ENCODE data around the gene GUCA2B. TPM values are rescaled to one million over a fixed set of nuclear protein-coding genes. Genes with fewer than 3 reads are reported as not detected.

The GUCA2B gene
- total RNA-seq, 1 donor from 2014 or later: not detected

DNA sequence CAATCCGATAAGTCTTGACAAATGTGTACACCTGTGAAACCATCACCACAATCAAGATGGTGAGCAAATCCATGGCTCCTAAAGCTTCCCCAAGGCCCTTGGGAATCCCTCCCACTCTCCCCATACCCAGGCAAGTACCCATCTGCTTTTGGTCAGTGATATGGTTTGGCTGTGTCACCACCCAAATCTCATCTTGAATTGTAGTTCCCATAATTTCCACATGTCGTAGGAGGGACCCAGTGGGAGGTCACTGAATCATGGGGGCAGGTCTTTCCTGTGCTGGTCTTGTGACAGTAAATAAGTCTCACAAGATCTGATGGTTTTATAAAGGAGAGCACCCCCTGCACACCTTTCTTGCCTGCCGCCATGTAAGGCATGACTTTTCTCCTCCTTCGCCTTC, 14.6 kb upstream of the GUCA2B start:
- Histone ChIP-seq H3K9me3 (ENCODE audit: insufficient read depth, low read depth, low read length) (no peaks in the 10 kb centered on the region), H3K4me1 (ENCODE audit: insufficient read depth, low read length) (no peaks in the 10 kb centered on the region), H4K20me1 (ENCODE audit: insufficient read depth, low read length) (no peaks in the 10 kb centered on the region), H3K4me3 (ENCODE audit: insufficient read depth, low read depth, low read length) (no peak overlapping the region), H3K36me3 (ENCODE audit: insufficient read depth, low read length) (no peaks in the 10 kb centered on the region), H3K27me3 (ENCODE audit: insufficient read depth, low read length) (peaks cover 8% of the 10 kb centered on the region), H2AFZ (ENCODE audit: low read depth, low read length) (no peak overlapping the region), H3K9ac (ENCODE audit: low read length) (no peak overlapping the region), H3K27ac (ENCODE audit: low read depth, low read length) (no peak overlapping the region), H3K79me2 (ENCODE audit: insufficient read depth, low read length) (no peaks in the 10 kb centered on the region), H3K4me2 (ENCODE audit: low read length) (no peak overlapping the region)
- FAIRE-seq (no peak), DNase-seq (ENCODE audit: low read depth) (no peak)
- Mint-ChIP-seq H3K36me3 (ENCODE audit: low read depth, unreplicated experiment) (no peaks in the 10 kb centered on the region), H3K4me1 (ENCODE audit: low read depth, unreplicated experiment) (peaks cover 2% of the 10 kb centered on the region), H3K27ac (ENCODE audit: unreplicated experiment) (no peak overlapping the region), H3K9me3 (ENCODE audit: unreplicated experiment) (no peaks in the 10 kb centered on the region), H3K27me3 (ENCODE audit: low read depth, unreplicated experiment) (peaks cover 18% of the 10 kb centered on the region), H3K4me3 (ENCODE audit: unreplicated experiment) (no peak overlapping the region)
- TF ChIP-seq EZH2 (IDR thresholded peaks at IDR 0.05; ENCODE audit: insufficient read depth, low read length): no peak
- no peak for TF ChIP-seq CTCF (IDR thresholded peaks at IDR 0.05; ENCODE audit: insufficient read depth, low read depth, low read length)

DNA sequence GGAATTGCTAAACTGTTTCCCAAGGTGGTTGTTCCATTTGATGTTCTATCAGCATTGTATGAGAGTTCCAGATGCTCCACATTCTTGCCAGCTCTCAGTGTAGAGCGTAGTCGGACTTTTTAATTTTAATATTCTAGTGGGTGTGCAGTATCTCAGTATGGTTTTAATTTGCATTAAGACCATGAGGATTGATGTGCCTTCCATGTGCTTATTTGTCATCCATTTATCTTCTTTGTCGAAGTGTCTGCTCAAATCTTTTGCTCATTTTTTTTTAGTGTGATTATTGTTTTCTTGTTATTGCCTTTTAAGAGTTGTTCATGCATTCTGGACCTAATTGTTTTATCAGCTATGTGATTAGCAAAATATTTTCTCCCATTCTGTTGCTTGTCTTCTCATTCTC, 13.8 kb upstream of the GUCA2B start:
- Histone ChIP-seq H3K9ac (ENCODE audit: low read length) (no peak overlapping the region), H4K20me1 (ENCODE audit: insufficient read depth, low read length) (no peaks in the 10 kb centered on the region), H3K79me2 (ENCODE audit: insufficient read depth, low read length) (no peaks in the 10 kb centered on the region), H3K36me3 (ENCODE audit: insufficient read depth, low read length) (no peaks in the 10 kb centered on the region), H3K27me3 (ENCODE audit: insufficient read depth, low read length) (peaks cover 8% of the 10 kb centered on the region), H3K4me1 (ENCODE audit: insufficient read depth, low read length) (no peaks in the 10 kb centered on the region), H3K4me2 (ENCODE audit: low read length) (no peak overlapping the region), H3K9me3 (ENCODE audit: insufficient read depth, low read depth, low read length) (no peaks in the 10 kb centered on the region), H3K27ac (ENCODE audit: low read depth, low read length) (no peak overlapping the region), H3K4me3 (ENCODE audit: insufficient read depth, low read depth, low read length) (no peak overlapping the region), H2AFZ (ENCODE audit: low read depth, low read length) (no peak overlapping the region)
- Mint-ChIP-seq H3K9me3 (ENCODE audit: unreplicated experiment) (no peaks in the 10 kb centered on the region), H3K27me3 (ENCODE audit: low read depth, unreplicated experiment) (peaks cover 19% of the 10 kb centered on the region), H3K27ac (ENCODE audit: unreplicated experiment) (no peak overlapping the region), H3K4me3 (ENCODE audit: unreplicated experiment) (no peak overlapping the region), H3K36me3 (ENCODE audit: low read depth, unreplicated experiment) (no peaks in the 10 kb centered on the region), H3K4me1 (ENCODE audit: low read depth, unreplicated experiment) (peaks cover 2% of the 10 kb centered on the region)
- TF ChIP-seq EZH2 (IDR thresholded peaks at IDR 0.05; ENCODE audit: insufficient read depth, low read length) (no peak), CTCF (IDR thresholded peaks at IDR 0.05; ENCODE audit: insufficient read depth, low read depth, low read length) (no peak)
- no peak for FAIRE-seq
- no peak for DNase-seq (ENCODE audit: low read depth)

- DNase-seq (ENCODE audit: low read depth) (no peak), FAIRE-seq (no peak)
- H3K27ac ChIP-seq (ENCODE audit: low read depth, low read length): no peak overlapping the region
- no peaks in the 10 kb centered on the region for H3K36me3 Mint-ChIP-seq (ENCODE audit: low read depth, unreplicated experiment)
- TF ChIP-seq EZH2 (IDR thresholded peaks at IDR 0.05; ENCODE audit: insufficient read depth, low read length) (no peak), CTCF (IDR thresholded peaks at IDR 0.05; ENCODE audit: insufficient read depth, low read depth, low read length) (no peak)
- H3K79me2 ChIP-seq (ENCODE audit: insufficient read depth, low read length): no peaks in the 10 kb centered on the region
- peaks cover 2% of the 10 kb centered on the region for H3K4me1 Mint-ChIP-seq (ENCODE audit: low read depth, unreplicated experiment)
- no peak overlapping the region for H2AFZ ChIP-seq (ENCODE audit: low read depth, low read length)
- no peaks in the 10 kb centered on the region for H3K4me1 ChIP-seq (ENCODE audit: insufficient read depth, low read length)
- no peak overlapping the region for H3K4me3 Mint-ChIP-seq (ENCODE audit: unreplicated experiment)
- peaks cover 26% of the 10 kb centered on the region for H3K27me3 Mint-ChIP-seq (ENCODE audit: low read depth, unreplicated experiment)
- no peaks in the 10 kb centered on the region for H4K20me1 ChIP-seq (ENCODE audit: insufficient read depth, low read length)
- no peaks in the 10 kb centered on the region for H3K36me3 ChIP-seq (ENCODE audit: insufficient read depth, low read length)
- H3K9me3 Mint-ChIP-seq (ENCODE audit: unreplicated experiment): no peaks in the 10 kb centered on the region
- H3K4me3 ChIP-seq (ENCODE audit: insufficient read depth, low read depth, low read length): no peak overlapping the region
- H3K27me3 ChIP-seq (ENCODE audit: insufficient read depth, low read length): peaks cover 8% of the 10 kb centered on the region
- no peak overlapping the region for H3K9ac ChIP-seq (ENCODE audit: low read length)
- no peak overlapping the region for H3K27ac Mint-ChIP-seq (ENCODE audit: unreplicated experiment)
- H3K9me3 ChIP-seq (ENCODE audit: insufficient read depth, low read depth, low read length): no peaks in the 10 kb centered on the region
- no peak overlapping the region for H3K4me2 ChIP-seq (ENCODE audit: low read length)
Measured at GRCh38 chr1:42140191-42140590, 13.0 kb upstream of the GUCA2B start.
